DMS 273 (cell line): ENCODE results near the gene SCAMP4.

ENCODE experiments used
- DNase-seq: peaks from one replicate; lab custom pipeline; 2025; ENCODE audit not compliant: unreplicated experiment; lab: John Stamatoyannopoulos, UW

SCAMP4 gene

GRCh38 chr19:1956122-1956494 is 50.9 kb downstream of the SCAMP4 start:
- no peak for DNase-seq

- no peak for DNase-seq
Measured at GRCh38 chr19:1956868-1957492, 51.8 kb downstream of the SCAMP4 start.

- no peak for DNase-seq
Measured at GRCh38 chr19:1957562-1958248, 52.5 kb downstream of the SCAMP4 start.

- no peak for DNase-seq
Measured at GRCh38 chr19:1959928-1960589, 54.9 kb downstream of the SCAMP4 start.

- DNase-seq, result no peak
Measured at GRCh38 chr19:1961000-1961883, 56.0 kb downstream of the SCAMP4 start.

GRCh38 chr19:1962674-1963073 is 57.5 kb downstream of the SCAMP4 start:
- DNase-seq, result no peak

GRCh38 chr19:1967087-1967608 is 61.9 kb downstream of the SCAMP4 start:
- no peak for DNase-seq

- no peak for DNase-seq
Measured at GRCh38 chr19:1968279-1969175, 63.3 kb downstream of the SCAMP4 start.

- DNase-seq, result no peak
Measured at GRCh38 chr19:1969176-1970002, 64.2 kb downstream of the SCAMP4 start.

- DNase-seq, result no peak
Measured at GRCh38 chr19:1970003-1970805, 65.0 kb downstream of the SCAMP4 start.

GRCh38 chr19:1970806-1971502 is 65.8 kb downstream of the SCAMP4 start:
- no peak for DNase-seq

- DNase-seq, result no peak
Measured at GRCh38 chr19:1974381-1975161, 69.4 kb downstream of the SCAMP4 start.

GRCh38 chr19:1975162-1975480 is 69.9 kb downstream of the SCAMP4 start:
- no peak for DNase-seq
